ENCODE measurements around the gene FIG4. TPM values are rescaled to one million over a fixed set of nuclear protein-coding genes. Genes with fewer than 3 reads are reported as not detected.

Gene FIG4
- polyA plus RNA-seq, 1 donor (not counting 4 experiments of a cell fraction or from before 2014, with no cell fraction given), result 12.8 TPM

DNA sequence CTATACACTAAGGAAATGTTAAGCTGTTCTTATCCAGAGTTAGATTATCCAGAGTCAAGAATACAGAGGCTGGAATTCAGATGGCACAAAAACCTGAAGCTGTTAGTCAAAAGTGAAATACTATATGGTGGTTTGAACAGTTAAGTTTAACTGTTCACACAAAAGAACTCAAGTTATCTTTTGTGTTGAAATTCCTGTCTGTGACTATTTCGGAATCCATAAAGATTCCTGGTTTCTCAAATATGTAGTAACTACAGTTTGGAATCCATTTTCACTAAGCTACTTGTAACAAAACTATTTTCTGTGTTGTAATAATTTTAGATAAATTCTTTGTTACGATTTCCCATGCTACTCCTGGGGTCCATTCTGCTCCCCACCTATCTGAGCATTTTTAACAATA is 24.5 kb downstream of the FIG4 start:
- Histone ChIP-seq H3K4me3 (ENCODE audit: control insufficient read depth in 2 of 3, extremely low read depth in 1 of 3, insufficient read depth in 2 of 3, low read depth in 1 of 3, low read length in 3 of 3) (no peak overlapping the region), H2AFZ (ENCODE audit: control insufficient read depth, low read length) (no peak overlapping the region), H3K36me3 (ENCODE audit: control insufficient read depth in 2 of 2, extremely low read depth in 1 of 2, insufficient read depth in 2 of 2, low read length in 2 of 2) (no peaks in the 10 kb centered on the region), H3K79me2 (ENCODE audit: control insufficient read depth, insufficient read depth, low read length) (peaks cover 2% of the 10 kb centered on the region), H3K27me3 (ENCODE audit: control insufficient read depth, extremely low read depth, insufficient read depth, low read length) (no peaks in the 10 kb centered on the region), H4K20me1 (ENCODE audit: control insufficient read depth, extremely low read depth, insufficient read depth, low read length) (no peaks in the 10 kb centered on the region), H3K9me1 (ENCODE audit: control insufficient read depth, extremely low read depth, insufficient read depth, low read length) (no peaks in the 10 kb centered on the region), H3K9me3 (ENCODE audit: control insufficient read depth, low read depth, low read length) (no peaks in the 10 kb centered on the region), H3K4me1 (ENCODE audit: control insufficient read depth, extremely low read depth, insufficient read depth, low read length) (no peaks in the 10 kb centered on the region), H3K27ac (ENCODE audit: control insufficient read depth, insufficient read depth, low read length) (no peak overlapping the region), H3K4me2 (ENCODE audit: control insufficient read depth, extremely low read depth, insufficient read depth, low read depth, low read length) (no peak overlapping the region), H3K9ac (ENCODE audit: control insufficient read depth, extremely low read depth, insufficient read depth, low read length) (no peak overlapping the region)
- no peak for TF ChIP-seq CTCF (optimal IDR thresholded peaks at IDR 0.05 in 1 of 3, IDR thresholded peaks at IDR 0.05 in 1 of 3, conservative IDR thresholded peaks at IDR 0.05 in 1 of 3; ENCODE audit: extremely low read depth in 1 of 3, insufficient read depth in 2 of 3, low read length in 3 of 3)
- no peak for TF ChIP-seq EZH2 (IDR thresholded peaks at IDR 0.05; ENCODE audit: low read length)
- DNase-seq (ENCODE audit: low read depth, low spot score) (no peak), FAIRE-seq (no peak)
- dilution Hi-C loops (cut with MboI; ENCODE audit: extremely low pct_ligation_motif_present, low sequenced_read_pairs), result no loop called here

DNA sequence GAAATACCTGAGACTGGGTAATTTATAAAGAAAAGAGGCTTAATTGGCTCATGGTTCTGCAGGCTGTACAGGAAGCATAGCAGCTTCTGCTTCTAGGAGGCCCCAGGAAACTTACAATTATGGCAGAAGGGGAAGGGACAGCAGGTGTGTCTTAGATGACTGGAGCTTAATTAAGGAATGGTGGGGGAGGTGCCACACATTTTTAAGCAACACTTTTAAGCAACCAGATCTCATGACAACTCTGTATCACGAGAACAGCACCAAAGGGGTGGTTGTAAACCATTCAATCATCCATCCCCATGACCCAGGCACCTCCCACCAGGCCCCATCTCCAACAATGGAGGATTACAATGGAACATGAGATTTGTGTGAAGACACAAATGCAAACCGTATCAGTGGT is 26.9 kb downstream of the FIG4 start:
- no peak overlapping the region for H3K4me2 ChIP-seq (ENCODE audit: control insufficient read depth, extremely low read depth, insufficient read depth, low read depth, low read length)
- H2AFZ ChIP-seq (ENCODE audit: control insufficient read depth, low read length), result no peak overlapping the region
- dilution Hi-C loops (cut with MboI; ENCODE audit: extremely low pct_ligation_motif_present, low sequenced_read_pairs), result no loop called here
- no peak overlapping the region for H3K9ac ChIP-seq (ENCODE audit: control insufficient read depth, extremely low read depth, insufficient read depth, low read length)
- no peak for DNase-seq (ENCODE audit: low read depth, low spot score)
- H3K79me2 ChIP-seq (ENCODE audit: control insufficient read depth, insufficient read depth, low read length), result peaks cover 2% of the 10 kb centered on the region
- FAIRE-seq, result no peak
- H3K4me3 ChIP-seq (ENCODE audit: control insufficient read depth in 2 of 3, extremely low read depth in 1 of 3, insufficient read depth in 2 of 3, low read depth in 1 of 3, low read length in 3 of 3), result no peak overlapping the region
- no peaks in the 10 kb centered on the region for H3K9me1 ChIP-seq (ENCODE audit: control insufficient read depth, extremely low read depth, insufficient read depth, low read length)
- no peak overlapping the region for H3K27ac ChIP-seq (ENCODE audit: control insufficient read depth, insufficient read depth, low read length)
- H3K27me3 ChIP-seq (ENCODE audit: control insufficient read depth, extremely low read depth, insufficient read depth, low read length), result no peaks in the 10 kb centered on the region
- no peaks in the 10 kb centered on the region for H3K9me3 ChIP-seq (ENCODE audit: control insufficient read depth, low read depth, low read length)
- H4K20me1 ChIP-seq (ENCODE audit: control insufficient read depth, extremely low read depth, insufficient read depth, low read length), result no peaks in the 10 kb centered on the region
- H3K36me3 ChIP-seq (ENCODE audit: control insufficient read depth in 2 of 2, extremely low read depth in 1 of 2, insufficient read depth in 2 of 2, low read length in 2 of 2), result no peaks in the 10 kb centered on the region
- H3K4me1 ChIP-seq (ENCODE audit: control insufficient read depth, extremely low read depth, insufficient read depth, low read length), result no peaks in the 10 kb centered on the region
- no peak for TF ChIP-seq EZH2 (IDR thresholded peaks at IDR 0.05; ENCODE audit: low read length)
- no peak for TF ChIP-seq CTCF (optimal IDR thresholded peaks at IDR 0.05 in 1 of 3, IDR thresholded peaks at IDR 0.05 in 1 of 3, conservative IDR thresholded peaks at IDR 0.05 in 1 of 3; ENCODE audit: extremely low read depth in 1 of 3, insufficient read depth in 2 of 3, low read length in 3 of 3)
